ENCODE results near the gene SPTBN1.

SPTBN1 gene

DNA sequence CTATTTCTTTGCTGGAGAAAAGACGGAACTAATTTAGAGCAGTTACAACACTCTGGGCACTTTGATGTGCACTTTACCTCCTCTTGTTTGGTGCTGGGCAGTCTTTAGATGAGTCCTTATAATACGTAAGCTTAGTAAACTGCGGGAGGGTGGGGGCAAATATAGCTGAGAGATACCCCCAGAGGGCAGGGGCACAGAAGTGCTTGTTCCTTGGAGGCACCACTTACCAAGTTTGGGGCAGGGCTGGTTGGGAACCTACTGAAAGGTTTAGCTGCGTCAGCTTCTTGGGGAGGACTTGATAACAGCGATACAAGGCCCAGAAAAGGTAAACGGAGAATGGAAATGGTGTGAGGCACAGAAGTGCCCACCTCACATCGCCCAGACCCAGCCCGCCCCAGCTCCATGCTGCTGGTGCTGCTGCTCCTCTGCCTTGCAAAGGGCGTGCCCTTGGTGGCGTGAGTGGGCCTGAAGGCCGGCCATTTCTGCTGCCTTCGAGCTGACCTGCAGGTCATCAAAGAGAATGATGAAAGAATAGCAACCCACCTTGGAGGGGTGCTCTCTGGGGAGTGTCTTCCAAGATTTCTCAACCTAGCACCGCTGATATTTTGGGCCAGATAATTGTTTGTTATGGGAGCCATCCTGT, 139.2 kb downstream of the SPTBN1 start:
- H3K36me3 Mint-ChIP-seq (ENCODE audit: low read depth) = peaks cover 32% of the 10 kb centered on the region
- TF ChIP-seq, protein P1, sequence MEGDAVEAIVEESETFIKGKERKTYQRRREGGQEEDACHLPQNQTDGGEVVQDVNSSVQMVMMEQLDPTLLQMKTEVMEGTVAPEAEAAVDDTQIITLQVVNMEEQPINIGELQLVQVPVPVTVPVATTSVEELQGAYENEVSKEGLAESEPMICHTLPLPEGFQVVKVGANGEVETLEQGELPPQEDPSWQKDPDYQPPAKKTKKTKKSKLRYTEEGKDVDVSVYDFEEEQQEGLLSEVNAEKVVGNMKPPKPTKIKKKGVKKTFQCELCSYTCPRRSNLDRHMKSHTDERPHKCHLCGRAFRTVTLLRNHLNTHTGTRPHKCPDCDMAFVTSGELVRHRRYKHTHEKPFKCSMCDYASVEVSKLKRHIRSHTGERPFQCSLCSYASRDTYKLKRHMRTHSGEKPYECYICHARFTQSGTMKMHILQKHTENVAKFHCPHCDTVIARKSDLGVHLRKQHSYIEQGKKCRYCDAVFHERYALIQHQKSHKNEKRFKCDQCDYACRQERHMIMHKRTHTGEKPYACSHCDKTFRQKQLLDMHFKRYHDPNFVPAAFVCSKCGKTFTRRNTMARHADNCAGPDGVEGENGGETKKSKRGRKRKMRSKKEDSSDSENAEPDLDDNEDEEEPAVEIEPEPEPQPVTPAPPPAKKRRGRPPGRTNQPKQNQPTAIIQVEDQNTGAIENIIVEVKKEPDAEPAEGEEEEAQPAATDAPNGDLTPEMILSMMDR (IDR thresholded peaks at IDR 0.05) = no peak
- DNase-seq = no peak
- H3K9me3 Mint-ChIP-seq = no peaks in the 10 kb centered on the region
- peaks cover 43% of the 10 kb centered on the region for H3K4me1 Mint-ChIP-seq
- peak overlapping the region; percentile 99 for H3K27ac Mint-ChIP-seq
- H3K27me3 Mint-ChIP-seq (ENCODE audit: low read depth, poor library complexity) = peaks cover 3% of the 10 kb centered on the region
- H3K4me3 Mint-ChIP-seq = no peak overlapping the region

DNA sequence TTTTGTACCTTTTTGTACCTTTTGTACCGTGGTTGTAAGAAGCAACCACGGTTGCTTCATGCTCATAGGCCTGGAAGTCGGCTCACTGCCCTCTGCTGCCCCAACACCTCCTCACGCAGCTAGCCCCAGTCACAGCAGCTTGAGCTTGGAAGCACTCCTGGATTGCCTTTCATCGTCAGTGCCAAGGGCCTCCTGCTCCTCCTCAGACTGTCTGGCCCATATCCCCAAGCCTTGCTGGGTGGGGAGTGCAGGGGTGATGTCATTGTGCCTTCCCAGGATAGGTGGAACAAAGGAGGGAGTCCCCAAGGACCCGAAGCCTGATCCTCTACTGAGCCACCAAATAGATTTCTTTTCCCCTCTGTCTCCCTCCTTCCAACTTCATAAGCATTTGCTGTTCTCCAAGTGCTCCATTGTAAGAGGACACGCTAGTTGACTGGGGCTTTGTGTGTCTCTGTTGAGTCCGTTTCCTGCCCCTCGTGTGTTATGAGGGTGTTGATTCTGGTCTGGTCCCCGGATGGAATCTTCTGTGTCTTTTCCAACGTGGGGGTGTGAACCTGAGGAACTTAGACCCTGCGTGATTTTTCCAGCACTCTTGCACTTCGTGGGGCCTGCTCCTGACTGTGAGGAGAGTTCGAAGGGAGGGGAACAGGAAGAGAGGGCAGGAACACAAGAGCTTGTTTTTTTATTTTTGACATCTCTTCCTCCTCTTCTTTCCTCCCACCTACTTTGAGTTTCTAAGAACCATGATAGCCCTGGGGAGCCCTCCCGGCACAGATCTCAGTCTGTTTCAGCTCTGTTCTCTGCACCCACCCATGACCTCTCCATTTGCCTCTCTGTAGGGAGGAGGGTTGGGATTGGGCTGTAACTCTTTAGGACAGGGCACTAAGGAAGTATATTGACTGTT, 140.1 kb downstream of the SPTBN1 start:
- Mint-ChIP-seq H3K4me1 (peaks cover 50% of the 10 kb centered on the region), H3K36me3 (ENCODE audit: low read depth) (peaks cover 38% of the 10 kb centered on the region), H3K4me3 (no peak overlapping the region), H3K9me3 (no peaks in the 10 kb centered on the region), H3K27ac (peak overlapping the region; percentile 99), H3K27me3 (ENCODE audit: low read depth, poor library complexity) (peaks cover 3% of the 10 kb centered on the region)
- TF ChIP-seq, protein P1 (IDR thresholded peaks at IDR 0.05) = no peak
- DNase-seq = no peak

- H3K9me3 Mint-ChIP-seq = no peaks in the 10 kb centered on the region
- H3K27ac Mint-ChIP-seq = peak overlapping the region; percentile 99
- H3K4me1 Mint-ChIP-seq = peaks cover 61% of the 10 kb centered on the region
- TF ChIP-seq, protein P1 (IDR thresholded peaks at IDR 0.05) = no peak
- no peak for DNase-seq
- peaks cover 38% of the 10 kb centered on the region for H3K36me3 Mint-ChIP-seq (ENCODE audit: low read depth)
- no peak overlapping the region for H3K4me3 Mint-ChIP-seq
- H3K27me3 Mint-ChIP-seq (ENCODE audit: low read depth, poor library complexity) = peaks cover 3% of the 10 kb centered on the region
These were observed 141.2 kb downstream of the SPTBN1 start for GRCh38 chr2:54597153-54597848.

GRCh38 chr2:54598347-54599325, 142.5 kb downstream of the SPTBN1 start:
- no peak overlapping the region for H3K4me3 Mint-ChIP-seq
- TF ChIP-seq, protein P1 (IDR thresholded peaks at IDR 0.05) = no peak
- no peaks in the 10 kb centered on the region for H3K9me3 Mint-ChIP-seq
- no peak overlapping the region for H3K27ac Mint-ChIP-seq
- peaks cover 34% of the 10 kb centered on the region for H3K36me3 Mint-ChIP-seq (ENCODE audit: low read depth)
- no peak for DNase-seq
- peaks cover 3% of the 10 kb centered on the region for H3K27me3 Mint-ChIP-seq (ENCODE audit: low read depth, poor library complexity)
- peaks cover 70% of the 10 kb centered on the region for H3K4me1 Mint-ChIP-seq

DNA sequence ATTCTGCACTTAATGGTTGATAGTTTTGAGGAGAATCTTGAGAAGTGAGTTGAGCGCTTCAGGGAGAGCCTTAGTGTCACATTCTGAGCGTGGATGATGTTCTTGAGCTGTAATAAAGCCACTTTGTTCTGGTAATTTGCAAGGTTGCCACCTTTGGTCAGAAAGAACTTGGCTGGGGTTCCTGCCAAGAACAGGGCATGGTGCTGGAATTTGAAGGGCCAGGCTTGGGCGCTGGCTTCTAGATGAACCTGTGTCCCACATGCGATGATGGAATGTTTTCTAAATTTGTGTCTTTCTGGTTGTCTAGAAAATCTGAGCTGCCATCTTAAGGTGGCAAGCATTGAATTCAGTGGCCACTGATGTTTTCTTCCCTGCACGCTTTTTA, 143.2 kb downstream of the SPTBN1 start:
- Mint-ChIP-seq H3K27ac (no peak overlapping the region), H3K4me3 (no peak overlapping the region), H3K27me3 (ENCODE audit: low read depth, poor library complexity) (peaks cover 3% of the 10 kb centered on the region), H3K4me1 (peaks cover 72% of the 10 kb centered on the region), H3K9me3 (no peaks in the 10 kb centered on the region), H3K36me3 (ENCODE audit: low read depth) (peaks cover 34% of the 10 kb centered on the region)
- no peak for DNase-seq
- TF ChIP-seq, protein P1 (IDR thresholded peaks at IDR 0.05) = no peak

Data from nephron progenitor cell (in vitro differentiated cells).